ENCODE results near the gene PID1.

Gene PID1

DNA sequence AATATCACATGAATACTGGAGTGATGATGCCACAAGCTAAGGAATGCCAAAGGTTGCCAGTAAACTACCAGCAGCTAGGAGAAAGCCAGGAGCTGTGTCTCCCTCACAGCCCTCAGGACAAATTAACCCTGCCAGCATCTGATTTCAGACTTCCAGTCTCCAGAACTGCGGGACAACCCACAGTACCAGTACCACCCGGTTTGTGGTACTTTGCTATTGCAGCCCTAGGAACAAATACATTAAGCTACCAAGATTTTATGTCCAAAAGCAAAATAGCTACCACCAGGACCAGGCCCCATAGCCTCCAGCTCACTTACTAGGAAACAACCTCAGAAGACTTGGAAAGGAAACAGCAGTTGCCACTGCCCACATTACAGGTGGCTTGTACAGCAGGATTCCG, 10.0 kb downstream of the PID1 start:
- no peak for DNase-seq (ENCODE audit: low read depth)

DNA sequence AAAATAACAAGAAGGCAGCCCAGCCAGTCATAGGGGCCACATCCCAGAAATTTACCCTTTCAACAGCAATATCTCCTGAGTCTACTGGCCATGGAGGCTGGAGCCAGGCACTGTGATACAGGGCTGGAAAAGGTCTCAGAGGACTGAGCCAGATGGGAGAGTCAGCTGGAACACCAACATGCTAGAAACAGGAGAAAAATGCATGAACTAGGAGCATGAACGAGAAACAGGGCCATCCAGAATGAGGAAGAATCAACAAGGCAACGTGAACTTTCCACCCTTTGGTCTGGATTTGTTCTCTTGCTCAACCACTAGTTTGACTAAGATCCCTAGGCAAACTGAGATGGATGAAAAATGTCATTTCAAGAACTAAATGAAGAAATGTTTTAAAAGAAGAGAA, 13.1 kb downstream of the PID1 start:
- DNase-seq (ENCODE audit: low read depth): no peak

DNA sequence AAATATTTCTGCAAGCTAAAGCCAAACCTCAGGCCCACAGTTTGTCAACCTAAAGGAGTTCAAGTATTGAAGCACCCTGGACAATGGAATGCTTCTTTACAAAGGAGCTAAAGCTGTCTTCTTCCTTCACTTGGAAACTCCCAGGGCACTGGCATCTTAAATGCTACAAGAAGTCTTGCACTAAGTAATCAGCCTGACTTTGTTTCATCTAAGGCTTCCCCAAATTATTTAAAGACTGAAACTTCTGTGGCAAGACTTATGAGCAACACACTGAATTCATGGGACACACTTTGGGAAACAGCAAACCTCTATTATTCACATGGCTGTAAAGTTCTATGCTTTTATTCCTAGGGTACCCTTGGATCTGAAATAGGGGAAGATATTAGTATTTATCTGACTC, 14.7 kb downstream of the PID1 start:
- no peak for DNase-seq (ENCODE audit: low read depth)

DNA sequence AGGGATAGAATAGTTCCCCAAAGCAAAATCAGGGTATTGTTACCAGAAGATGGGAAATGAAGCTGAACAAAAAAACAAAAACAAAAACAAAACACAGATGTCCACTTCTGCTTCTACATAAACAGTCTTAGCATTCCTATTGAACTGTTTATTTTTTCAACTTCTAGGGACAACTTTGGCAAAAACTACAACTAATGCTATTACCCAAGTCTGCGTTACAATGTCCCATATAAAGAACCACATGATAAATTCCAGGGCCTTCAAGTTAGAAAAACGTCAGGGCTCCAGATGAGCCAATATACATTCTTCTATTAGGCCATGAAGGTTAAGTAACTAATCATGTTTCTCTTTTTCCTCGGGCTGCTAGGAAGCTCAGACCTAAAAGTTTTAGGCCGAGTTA, 16.9 kb downstream of the PID1 start:
- DNase-seq (ENCODE audit: low read depth): no peak

DNA sequence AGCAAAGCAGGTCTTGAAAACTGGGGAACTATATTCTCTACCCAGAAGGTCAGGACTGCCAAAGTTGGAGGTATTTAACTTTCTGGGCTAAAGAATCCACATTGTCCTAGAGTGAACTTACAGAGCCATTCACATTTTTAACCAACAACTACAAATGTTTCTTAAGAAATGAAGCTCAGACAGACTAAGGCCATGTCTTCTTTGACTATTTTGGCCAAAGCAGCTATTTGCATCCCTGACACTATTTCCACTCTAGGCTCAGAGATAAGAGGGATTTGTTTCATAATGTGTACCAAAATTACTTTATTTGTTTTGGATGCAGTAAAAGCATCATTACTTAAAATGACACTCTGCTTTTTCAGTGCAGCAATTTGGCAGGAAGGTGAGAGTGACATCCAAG, 18.1 kb downstream of the PID1 start:
- DNase-seq (ENCODE audit: low read depth): no peak

DNA sequence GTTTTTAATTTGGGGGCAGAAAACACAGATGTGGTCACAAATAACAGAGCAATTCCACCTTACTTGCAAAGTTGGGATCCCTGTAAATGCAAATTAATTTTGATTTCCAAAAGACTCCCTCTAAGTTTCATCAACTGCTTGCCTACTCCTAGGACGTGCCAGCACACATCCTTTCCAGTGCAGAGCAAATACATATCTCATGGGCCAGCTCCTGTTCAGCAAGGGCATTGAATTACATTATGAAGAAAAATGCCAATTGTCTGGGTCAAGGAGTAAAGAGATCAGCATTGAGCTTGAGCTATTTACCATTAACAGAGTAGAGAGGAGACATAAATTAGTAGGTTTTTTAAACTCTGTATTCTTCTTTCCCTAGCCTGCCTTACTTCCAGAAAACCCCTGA, 18.8 kb downstream of the PID1 start:
- no peak for DNase-seq (ENCODE audit: low read depth)

DNA sequence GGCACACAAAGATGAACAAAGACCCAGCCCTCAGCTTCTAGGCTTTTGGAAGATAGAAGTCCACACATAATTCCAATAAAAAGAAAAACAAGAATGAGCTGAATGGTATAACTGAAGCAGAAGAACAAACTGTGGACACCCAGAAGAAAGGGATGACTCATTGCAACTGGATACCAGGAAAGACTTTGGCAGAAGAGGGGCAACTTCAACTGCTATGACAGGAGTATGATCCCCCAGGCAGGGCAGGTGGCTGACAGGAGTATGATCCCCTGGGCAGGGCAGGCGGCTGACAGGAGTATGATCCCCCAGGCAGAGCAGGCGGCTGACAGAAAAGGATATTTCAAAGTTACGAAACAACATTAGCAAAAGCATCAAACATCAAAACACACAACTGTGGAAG, 21.6 kb downstream of the PID1 start:
- DNase-seq (ENCODE audit: low read depth): no peak

DNA sequence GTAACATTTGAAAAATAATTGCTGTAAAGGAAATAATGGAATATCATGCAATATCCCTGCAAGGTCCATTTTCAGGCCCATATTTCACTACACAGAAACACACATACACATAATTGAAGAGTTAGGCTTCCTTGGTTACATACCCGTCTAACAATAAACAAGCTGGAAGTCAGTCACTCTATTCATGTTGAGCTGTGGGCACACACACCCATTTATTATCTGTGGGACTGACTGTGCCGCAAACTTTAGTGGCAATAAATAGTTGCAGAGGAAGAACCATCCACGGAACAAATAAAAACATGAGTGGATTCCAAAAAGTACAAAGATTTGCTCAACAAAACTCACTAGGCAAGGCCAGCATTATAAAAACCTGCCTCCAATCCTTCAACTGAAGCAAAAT, 24.8 kb downstream of the PID1 start:
- DNase-seq (ENCODE audit: low read depth): no peak

DNA sequence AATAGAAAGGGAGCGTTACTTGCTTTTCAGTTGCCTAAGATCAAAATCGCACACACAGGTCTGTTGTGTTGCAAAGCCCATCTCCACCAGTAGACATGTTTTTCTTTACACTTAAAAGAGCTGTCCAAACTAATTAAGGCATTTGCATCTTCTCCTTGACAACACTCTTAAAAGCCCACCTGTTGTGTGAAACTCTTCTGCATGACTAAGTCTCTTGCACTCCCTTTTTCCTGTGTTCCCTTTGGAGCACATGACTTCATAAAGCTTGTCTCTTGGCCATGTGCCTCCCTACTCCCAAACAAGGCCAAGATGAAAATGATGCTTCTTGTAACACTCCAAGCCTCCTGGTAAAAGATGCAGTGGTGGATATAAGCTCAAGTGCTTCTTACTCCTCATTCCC, 26.1 kb downstream of the PID1 start:
- DNase-seq (ENCODE audit: low read depth): no peak

DNA sequence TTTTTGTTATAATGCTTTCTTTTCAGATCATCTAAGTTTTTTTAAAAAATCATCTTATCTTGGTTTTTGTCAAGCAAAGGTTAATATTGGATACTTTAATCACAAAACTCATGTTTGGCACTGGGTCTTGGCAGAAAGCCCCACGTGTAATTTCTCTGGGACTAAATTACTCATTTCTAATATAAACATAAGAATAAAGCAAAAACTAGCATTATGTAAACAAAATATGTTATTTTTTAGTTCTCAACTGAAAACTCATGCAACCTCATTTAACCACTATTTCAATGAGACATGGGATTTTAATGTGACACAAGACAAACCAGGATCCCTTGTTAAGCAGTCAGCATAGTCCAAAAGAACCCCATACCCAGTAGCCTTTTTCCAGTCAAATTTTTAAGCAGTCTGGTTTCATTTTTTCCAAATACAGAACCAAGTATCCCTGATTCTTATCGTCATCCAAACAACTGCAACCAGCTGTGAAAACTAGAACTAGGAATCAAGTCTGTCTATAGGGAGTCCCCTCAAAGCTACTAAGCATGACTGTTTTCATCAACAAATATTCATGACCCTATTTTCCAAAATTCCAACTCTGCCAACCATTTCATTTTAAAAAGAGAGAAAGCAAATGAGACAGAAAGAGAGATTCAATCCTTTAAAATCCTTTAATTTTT, 27.1 kb downstream of the PID1 start:
- DNase-seq (ENCODE audit: low read depth): no peak

DNA sequence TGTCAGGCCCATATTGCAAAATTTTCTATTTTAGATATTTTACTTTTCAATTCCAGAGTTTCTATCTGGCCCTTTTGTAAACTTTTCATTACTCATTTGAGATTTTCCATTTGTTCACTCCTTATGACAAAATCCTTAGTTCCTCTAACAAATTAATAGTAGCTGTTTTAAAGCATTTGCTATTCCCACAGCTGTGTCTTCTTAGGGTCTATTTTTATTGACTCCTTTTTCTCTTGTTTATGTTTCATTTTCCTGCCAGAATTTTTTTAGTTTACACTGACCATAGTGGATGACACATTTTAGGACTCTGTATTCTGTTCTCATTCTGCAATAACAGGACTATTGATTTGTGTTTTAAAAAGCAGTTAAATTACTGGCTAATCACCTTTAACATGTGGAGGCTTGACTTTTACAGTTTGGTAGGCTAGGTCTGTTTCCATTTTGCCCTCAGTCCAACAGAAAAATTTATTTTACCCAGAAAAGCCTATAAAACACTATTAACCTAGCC, 30.0 kb downstream of the PID1 start:
- DNase-seq (ENCODE audit: low read depth): no peak

DNA sequence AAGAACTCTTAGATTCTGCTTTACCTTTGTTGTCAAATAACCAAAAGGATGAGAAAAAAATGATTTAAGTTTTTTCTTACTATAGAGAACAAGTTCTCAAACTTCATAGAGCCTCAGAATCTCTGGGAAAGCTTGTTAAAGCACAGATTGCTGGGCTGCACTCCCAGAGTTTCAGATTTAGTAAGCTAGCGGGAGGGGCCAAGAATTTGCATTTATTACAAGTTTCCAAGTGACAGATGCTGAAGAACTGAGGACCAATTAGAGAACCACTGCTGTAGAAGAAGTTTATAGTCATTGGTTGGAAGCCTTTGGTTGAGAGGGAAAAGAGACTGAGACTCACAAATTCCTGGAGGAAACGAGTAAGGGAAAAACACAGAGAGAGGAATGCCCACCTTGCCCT, 32.1 kb downstream of the PID1 start:
- no peak for DNase-seq (ENCODE audit: low read depth)

DNA sequence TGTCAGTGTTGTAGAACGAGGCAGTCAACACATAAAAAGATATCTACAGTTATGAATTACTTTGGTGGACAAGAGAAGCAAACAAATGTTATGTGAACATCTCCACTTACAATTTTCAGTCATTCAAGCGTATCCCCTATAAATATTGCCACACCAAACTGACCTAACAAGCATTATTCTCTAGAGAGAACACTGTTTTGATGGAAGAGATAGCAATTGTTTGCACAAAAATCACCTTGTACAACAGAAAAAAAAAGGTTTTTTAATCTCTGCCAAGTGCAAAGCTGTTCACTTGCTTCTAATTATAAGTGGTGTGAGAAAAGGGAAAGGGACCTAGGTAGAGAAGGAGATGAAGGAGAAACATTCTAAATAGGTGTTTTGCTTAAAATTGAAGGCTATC, 33.8 kb downstream of the PID1 start:
- no peak for DNase-seq (ENCODE audit: low read depth)

DNA sequence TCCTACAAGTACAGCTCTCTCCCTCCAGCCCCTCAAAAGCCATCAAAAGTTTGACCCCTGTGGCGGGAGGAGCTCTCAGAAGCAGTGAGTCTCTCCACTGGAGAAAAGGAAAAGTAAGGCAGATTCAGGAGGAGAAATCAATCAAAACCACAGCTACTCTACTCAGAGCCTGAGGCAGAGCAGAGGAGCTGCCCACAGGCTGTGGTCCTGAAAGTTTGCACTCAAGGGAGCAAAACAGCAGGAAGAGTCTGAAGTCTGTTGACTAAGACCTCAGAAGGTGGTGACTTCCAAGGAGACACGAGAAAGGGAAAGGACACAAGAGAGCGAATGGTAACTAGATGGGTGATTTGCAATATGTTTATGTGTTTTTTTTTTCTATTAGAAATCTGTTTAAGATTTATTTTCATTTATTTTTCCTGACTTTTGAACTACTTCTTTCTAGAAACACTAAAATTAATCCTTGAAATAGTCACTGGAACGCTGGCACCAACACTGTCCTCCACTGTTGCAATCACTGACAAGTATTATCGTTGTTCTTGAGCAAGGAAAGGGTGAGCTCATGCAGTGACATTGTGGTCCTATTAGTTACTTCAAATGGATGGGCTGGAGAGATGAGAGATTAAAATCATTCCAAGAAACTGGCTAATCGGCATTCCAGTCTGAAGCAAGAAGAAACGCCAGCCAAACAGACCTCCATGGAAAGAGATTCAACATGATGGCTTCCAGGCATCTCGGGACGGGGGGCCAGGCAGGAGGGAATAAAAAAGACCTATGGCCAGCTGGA, 35.8 kb downstream of the PID1 start:
- DNase-seq (ENCODE audit: low read depth): no peak

DNA sequence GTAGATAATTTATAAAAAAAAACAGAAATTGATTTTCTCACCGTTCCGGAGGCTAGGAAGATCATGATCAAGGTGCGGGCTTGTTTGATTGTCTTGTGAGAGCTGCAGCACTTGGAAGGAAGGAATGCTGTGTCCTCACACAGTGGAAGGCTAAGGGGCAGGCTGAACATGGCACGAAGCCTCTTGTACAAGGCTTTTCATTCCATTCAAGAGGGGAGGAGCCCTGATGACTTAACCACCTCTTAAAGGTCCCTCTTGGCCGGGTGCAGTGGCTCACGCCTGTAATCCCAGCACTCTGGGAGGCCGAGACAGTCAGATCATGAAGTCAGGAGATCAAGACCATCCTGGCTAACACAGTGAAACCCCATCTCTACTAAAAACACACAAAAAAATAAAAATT, 39.2 kb downstream of the PID1 start:
- no peak for DNase-seq (ENCODE audit: low read depth)

DNA sequence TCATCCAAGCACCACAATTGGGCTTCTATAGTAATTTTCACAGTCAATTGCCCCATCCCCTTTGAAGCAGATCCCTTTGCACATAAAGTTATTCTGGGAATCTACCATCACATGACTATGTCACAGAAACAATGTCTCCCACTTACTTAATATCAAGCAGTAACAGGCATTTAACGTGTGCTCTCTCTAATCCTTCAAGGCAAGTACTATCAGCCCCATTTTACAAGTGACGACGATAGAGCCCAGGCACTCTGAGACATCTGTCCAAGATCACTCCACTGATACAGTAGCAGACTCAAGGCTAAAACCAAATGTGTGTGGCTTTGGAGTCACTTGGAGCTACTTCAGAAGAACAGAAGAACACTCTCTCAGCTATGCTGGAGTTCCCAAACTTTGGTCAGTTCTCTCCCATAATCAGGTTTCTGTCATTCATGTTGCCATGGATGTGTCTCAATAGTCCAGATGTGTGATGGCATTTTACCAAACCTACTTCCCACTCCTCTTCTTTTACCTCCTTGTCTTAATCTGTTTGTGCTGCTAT, 39.7 kb downstream of the PID1 start:
- DNase-seq (ENCODE audit: low read depth): no peak

DNA sequence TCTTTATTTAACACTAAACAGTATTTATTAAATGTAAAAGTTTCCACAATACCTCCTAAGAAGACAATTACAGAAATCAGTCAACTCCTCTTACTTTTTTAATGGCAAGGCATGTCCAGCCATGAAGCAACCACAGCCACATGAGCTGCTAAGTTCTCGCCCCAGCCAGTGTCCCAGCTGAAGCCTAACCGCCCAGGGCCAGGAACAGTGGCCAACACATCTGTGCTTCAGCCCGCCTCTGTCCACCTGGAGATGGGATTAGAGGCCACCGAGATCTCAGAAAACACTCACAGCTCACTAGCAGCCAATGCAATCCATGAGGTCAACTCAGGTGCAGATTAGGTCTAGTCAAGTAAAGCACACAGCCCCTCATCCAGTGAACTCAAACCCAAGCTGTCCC, 40.2 kb downstream of the PID1 start:
- DNase-seq (ENCODE audit: low read depth): no peak

DNA sequence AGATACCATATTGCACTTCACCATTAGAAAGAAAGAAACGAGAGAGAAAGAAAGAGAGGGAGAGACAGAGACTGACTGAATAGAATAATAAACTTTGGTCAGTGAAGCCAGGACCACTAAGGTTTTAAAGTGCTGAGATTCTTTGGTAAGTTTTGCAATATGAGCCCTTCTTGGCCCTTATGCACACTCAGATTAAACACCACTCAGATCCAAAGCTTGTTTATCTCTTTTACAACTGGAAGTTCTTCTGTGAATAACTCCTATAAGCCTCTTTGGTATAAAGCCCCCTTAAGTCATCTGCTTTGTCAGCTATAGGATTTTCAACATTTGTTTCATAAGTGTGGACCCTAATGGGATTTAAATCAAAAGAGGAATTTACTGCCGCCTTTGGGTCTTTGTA, 40.8 kb downstream of the PID1 start:
- no peak for DNase-seq (ENCODE audit: low read depth)

DNA sequence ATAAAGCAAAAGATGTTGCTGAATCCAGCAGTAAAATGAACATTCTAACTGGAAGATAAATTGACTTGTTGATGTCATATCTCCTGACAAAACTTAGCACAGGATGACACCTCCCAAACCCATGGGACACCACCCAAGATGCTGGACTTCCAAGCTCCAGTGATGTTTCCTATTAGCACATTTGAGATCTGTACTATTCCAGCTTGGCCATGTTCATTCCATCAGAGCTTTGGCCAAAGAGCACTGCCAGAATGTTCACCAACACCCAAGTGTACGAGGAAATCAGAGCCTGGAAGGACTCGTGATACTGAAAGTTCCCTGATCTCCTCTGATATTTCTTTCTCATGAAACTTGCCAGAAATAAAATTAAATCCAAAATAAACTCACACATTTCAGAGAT, 44.7 kb downstream of the PID1 start:
- DNase-seq (ENCODE audit: low read depth): no peak

DNA sequence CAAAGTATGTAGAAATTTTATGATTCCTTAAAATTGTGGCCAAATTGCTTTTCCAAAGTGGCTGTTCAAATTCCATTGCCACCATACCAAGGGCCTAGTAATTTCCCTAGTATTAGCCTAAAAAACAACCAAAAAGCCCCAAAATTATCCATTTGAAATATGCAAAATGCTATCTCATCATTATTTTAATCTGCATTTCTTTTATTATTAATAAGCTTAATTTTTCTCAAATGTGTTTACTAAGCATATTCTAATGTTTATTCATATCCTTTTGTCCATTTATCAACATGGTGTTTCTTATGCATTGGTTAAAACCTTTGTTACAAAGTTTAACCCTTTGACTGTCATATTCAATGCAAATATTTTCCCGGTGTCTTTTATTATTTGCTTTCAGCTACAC, 48.0 kb downstream of the PID1 start:
- DNase-seq (ENCODE audit: low read depth): no peak

DNA sequence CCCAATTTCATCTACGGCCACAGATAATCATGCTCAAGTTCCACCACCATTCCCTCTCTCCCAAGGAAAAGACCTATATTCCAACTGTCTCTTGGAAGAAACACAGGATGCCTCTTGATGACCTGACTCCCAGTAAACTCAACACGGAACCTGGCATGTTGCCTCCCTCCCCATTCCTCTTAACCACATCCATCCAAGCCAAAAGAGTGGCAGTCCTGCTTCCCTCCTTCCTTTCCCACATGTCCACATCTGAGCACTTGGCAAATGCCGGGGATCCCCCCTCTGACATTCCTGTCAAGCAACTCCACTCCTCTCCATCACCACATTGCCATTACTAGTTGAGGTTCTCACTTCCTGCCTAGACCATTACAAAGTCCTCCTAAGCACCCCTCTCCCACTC, 49.4 kb downstream of the PID1 start:
- no peak for DNase-seq (ENCODE audit: low read depth)

DNA sequence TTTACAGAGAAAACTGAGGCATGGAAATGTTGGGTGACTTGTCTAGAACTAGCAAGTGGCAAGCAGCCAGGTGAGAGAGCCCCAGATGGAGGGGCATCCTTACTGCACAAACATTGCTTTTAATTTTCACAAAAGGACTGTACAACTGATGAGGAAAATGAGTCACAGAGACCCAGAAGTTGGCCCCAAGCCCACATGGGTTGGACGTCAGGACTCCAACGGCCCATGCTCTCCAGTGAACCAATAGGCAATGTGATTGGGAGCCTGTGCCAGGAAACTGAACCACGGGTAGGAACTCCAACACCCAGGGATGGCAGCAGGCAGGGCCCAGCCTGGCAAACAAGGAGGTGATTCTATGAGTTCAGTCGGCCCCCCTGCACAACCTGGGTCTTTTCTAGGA, 50.8 kb downstream of the PID1 start:
- DNase-seq (ENCODE audit: low read depth): no peak

DNA sequence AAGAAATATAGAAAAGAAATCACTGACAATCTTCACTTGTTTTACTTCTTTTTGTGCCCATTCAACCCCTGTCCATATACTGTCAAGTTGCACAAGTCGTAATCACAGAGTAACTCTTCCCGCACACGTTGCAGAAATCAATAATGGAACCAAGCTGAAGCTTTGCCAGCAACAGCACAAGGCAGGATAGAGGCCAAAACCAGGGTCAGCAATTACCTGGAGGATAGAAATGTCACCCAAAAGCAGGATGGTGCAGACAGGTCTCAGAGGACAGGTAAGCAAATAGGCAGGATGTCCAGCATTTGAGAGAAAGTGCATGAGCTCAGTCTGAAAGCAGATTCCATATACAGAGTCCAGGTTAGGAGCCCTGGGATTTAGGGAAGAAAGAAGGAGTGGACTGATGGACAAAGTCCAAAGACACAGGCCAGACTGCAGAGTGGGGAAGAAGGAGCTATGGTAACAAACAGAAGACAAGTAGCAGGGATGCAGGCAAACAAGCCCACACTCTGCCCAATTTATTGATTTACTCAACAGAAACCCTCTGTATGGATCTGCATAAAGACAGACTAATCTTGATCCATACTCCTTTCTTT, 52.7 kb downstream of the PID1 start:
- DNase-seq (ENCODE audit: low read depth): no peak
